Measurements from ENCODE around the gene DIP2B. TPM values are rescaled to one million over a fixed set of nuclear protein-coding genes. Genes with fewer than 3 reads are reported as not detected.

DIP2B gene
- polyA plus RNA-seq, 1 of the 3 experiments (the other 2 are of a cell fraction) = 6.6 TPM

GRCh38 chr12:50599366-50600095 lies 94.7 kb downstream of the DIP2B start:
- no peaks in the 10 kb centered on the region for H3K9me3 ChIP-seq
- no peak for TF ChIP-seq USF1 (IDR thresholded peaks at IDR 0.05; ENCODE audit: borderline replicate concordance, low read depth)
- no peak for TF ChIP-seq MXI1 (IDR thresholded peaks at IDR 0.05; ENCODE audit: low read depth, low read length)
- TF ChIP-seq, protein P1, sequence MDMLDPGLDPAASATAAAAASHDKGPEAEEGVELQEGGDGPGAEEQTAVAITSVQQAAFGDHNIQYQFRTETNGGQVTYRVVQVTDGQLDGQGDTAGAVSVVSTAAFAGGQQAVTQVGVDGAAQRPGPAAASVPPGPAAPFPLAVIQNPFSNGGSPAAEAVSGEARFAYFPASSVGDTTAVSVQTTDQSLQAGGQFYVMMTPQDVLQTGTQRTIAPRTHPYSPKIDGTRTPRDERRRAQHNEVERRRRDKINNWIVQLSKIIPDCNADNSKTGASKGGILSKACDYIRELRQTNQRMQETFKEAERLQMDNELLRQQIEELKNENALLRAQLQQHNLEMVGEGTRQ (IDR thresholded peaks at IDR 0.05; ENCODE audit: borderline replicate concordance, low read depth, low read length) = no peak
- no peak for TF ChIP-seq FOSL2 (IDR thresholded peaks at IDR 0.05; ENCODE audit: borderline replicate concordance, low read depth)
- H3K27me3 ChIP-seq (ENCODE audit: insufficient read depth) = no peaks in the 10 kb centered on the region
- WGBS (ENCODE audit: low lambda C conversion rate) = 95% methylated on average over 7 of the region's 7 CpGs
- H3K9me2 ChIP-seq = no peaks in the 10 kb centered on the region
- H3K9ac ChIP-seq = no peak overlapping the region
- CTCF ChIA-PET = interaction anchor here (1.4 kb wide), 1 partner anchor 38 kb away, joined by 3 read pairs; no protein-coding TSS in a partner anchor
- no peak overlapping the region for H3K4me3 ChIP-seq (ENCODE audit: low read depth in 2 of 2, low read length in 1 of 2)
- no peak overlapping the region for H3K4me2 ChIP-seq
- H3F3A ChIP-seq (replicated peaks; ENCODE audit: insufficient read depth) = peaks cover 28% of the 10 kb centered on the region
- H4K20me1 ChIP-seq (ENCODE audit: insufficient read depth) = no peaks in the 10 kb centered on the region
- H3K36me3 ChIP-seq (replicated peaks in 1 of 2; ENCODE audit: control insufficient read depth in 1 of 2, insufficient read depth in 2 of 2, low read length in 1 of 2) = no peaks in the 10 kb centered on the region
- peaks cover 47% of the 10 kb centered on the region for H3K79me2 ChIP-seq (ENCODE audit: insufficient read depth)
- H3K4me1 ChIP-seq (ENCODE audit: control insufficient read depth in 1 of 2, insufficient read depth in 2 of 2, low read depth in 1 of 2, low read length in 1 of 2) = peaks cover 0 to 20% of the 10 kb centered on the region in 2 experiments; a peak in 3 of 4 replicates
- H3K27ac ChIP-seq (ENCODE audit: low read depth in 2 of 2, low read length in 1 of 2) = no peak overlapping the region
- no peak for DNase-seq
- H2AFZ ChIP-seq (ENCODE audit: low read depth) = no peak overlapping the region
- POLR2A ChIA-PET = interaction anchor here (0.6 kb wide), 1 partner anchor 8 kb away, joined by 3 read pairs; no protein-coding TSS in a partner anchor

GRCh38 chr12:50600364-50600763 lies 95.6 kb downstream of the DIP2B start:
- Histone ChIP-seq H4K20me1 (ENCODE audit: insufficient read depth) (no peaks in the 10 kb centered on the region), H3K4me3 (ENCODE audit: low read depth in 2 of 2, low read length in 1 of 2) (no peak overlapping the region), H3K27ac (ENCODE audit: low read depth in 2 of 2, low read length in 1 of 2) (no peak overlapping the region), H3F3A (replicated peaks; ENCODE audit: insufficient read depth) (peaks cover 28% of the 10 kb centered on the region), H3K4me2 (no peak overlapping the region), H3K9me3 (no peaks in the 10 kb centered on the region), H3K36me3 (replicated peaks in 1 of 2; ENCODE audit: control insufficient read depth in 1 of 2, insufficient read depth in 2 of 2, low read length in 1 of 2) (no peaks in the 10 kb centered on the region), H3K9ac (no peak overlapping the region), H3K4me1 (ENCODE audit: control insufficient read depth in 1 of 2, insufficient read depth in 2 of 2, low read depth in 1 of 2, low read length in 1 of 2) (peaks cover 0 to 20% of the 10 kb centered on the region in 2 experiments; a peak in 3 of 4 replicates), H3K27me3 (ENCODE audit: insufficient read depth) (no peaks in the 10 kb centered on the region), H2AFZ (ENCODE audit: low read depth) (no peak overlapping the region), H3K9me2 (no peaks in the 10 kb centered on the region), H3K79me2 (ENCODE audit: insufficient read depth) (peaks cover 50% of the 10 kb centered on the region)
- ChIA-PET CTCF (interaction anchor here (1.4 kb wide), 1 partner anchor 38 kb away, joined by 3 read pairs; no protein-coding TSS in a partner anchor), POLR2A (no interaction called here)
- no peak for TF ChIP-seq POLR2AphosphoS5 (IDR thresholded peaks at IDR 0.05; ENCODE audit: low read depth, low read length)
- no peak for TF ChIP-seq NRF1 (IDR thresholded peaks at IDR 0.05; ENCODE audit: low read depth, low read length)
- no peak for TF ChIP-seq EP300 (IDR thresholded peaks at IDR 0.05; ENCODE audit: borderline replicate concordance in 1 of 2, low read depth in 1 of 2, low read length in 1 of 2)
- no peak for TF ChIP-seq MEF2A (IDR thresholded peaks at IDR 0.05; ENCODE audit: borderline replicate concordance, low read depth)
- TF ChIP-seq YY1 (IDR thresholded peaks at IDR 0.05; ENCODE audit: low read depth) = no peak
- TF ChIP-seq, protein P2, sequence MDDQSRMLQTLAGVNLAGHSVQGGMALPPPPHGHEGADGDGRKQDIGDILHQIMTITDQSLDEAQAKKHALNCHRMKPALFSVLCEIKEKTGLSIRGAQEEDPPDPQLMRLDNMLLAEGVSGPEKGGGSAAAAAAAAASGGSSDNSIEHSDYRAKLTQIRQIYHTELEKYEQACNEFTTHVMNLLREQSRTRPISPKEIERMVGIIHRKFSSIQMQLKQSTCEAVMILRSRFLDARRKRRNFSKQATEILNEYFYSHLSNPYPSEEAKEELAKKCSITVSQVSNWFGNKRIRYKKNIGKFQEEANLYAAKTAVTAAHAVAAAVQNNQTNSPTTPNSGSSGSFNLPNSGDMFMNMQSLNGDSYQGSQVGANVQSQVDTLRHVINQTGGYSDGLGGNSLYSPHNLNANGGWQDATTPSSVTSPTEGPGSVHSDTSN (IDR thresholded peaks at IDR 0.05) = no peak
- TF ChIP-seq JUND (IDR thresholded peaks at IDR 0.05) = no peak
- TF ChIP-seq, protein P3, sequence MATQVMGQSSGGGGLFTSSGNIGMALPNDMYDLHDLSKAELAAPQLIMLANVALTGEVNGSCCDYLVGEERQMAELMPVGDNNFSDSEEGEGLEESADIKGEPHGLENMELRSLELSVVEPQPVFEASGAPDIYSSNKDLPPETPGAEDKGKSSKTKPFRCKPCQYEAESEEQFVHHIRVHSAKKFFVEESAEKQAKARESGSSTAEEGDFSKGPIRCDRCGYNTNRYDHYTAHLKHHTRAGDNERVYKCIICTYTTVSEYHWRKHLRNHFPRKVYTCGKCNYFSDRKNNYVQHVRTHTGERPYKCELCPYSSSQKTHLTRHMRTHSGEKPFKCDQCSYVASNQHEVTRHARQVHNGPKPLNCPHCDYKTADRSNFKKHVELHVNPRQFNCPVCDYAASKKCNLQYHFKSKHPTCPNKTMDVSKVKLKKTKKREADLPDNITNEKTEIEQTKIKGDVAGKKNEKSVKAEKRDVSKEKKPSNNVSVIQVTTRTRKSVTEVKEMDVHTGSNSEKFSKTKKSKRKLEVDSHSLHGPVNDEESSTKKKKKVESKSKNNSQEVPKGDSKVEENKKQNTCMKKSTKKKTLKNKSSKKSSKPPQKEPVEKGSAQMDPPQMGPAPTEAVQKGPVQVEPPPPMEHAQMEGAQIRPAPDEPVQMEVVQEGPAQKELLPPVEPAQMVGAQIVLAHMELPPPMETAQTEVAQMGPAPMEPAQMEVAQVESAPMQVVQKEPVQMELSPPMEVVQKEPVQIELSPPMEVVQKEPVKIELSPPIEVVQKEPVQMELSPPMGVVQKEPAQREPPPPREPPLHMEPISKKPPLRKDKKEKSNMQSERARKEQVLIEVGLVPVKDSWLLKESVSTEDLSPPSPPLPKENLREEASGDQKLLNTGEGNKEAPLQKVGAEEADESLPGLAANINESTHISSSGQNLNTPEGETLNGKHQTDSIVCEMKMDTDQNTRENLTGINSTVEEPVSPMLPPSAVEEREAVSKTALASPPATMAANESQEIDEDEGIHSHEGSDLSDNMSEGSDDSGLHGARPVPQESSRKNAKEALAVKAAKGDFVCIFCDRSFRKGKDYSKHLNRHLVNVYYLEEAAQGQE (IDR thresholded peaks at IDR 0.05; ENCODE audit: low read depth, low read length) = no peak
- 97% methylated on average over 1 of the region's 1 CpG for WGBS (ENCODE audit: low lambda C conversion rate)
- DNase-seq = no peak
